Kidney epithelial cell (primary cell): Measurements from ENCODE around the gene DPYSL4. TPM values are rescaled to one million over a fixed set of nuclear protein-coding genes. Genes with fewer than 3 reads are reported as not detected.

Experiments
- DNase-seq: peaks from one replicate; pipeline ENCODE4 v3.0.0-alpha.2; 2010; ENCODE audit warnings: low read depth
- H3K27me3 ChIP-seq: 2 replicates; pipeline ENCODE4 v1.6.0; 2011; ENCODE audit warnings: low read length; ENCODE audit not compliant: control insufficient read depth, insufficient read depth
- H3K36me3 ChIP-seq: 2 replicates; pipeline ENCODE4 v1.5.1; 2011; ENCODE audit warnings: low read length; ENCODE audit not compliant: control insufficient read depth, insufficient read depth
- H3K4me3 ChIP-seq: 2 replicates; pipeline ENCODE4 v1.5.1; 2011; ENCODE audit warnings: low read depth, mild to moderate bottlenecking, control low read depth, low read length
- CTCF ChIP-seq: IDR thresholded peaks from 2 replicates; pipeline ENCODE4 v1.5.1; 2011; ENCODE audit warnings: mild to moderate bottlenecking, moderate library complexity, low read length, control low read depth, inconsistent platforms; ENCODE audit not compliant: insufficient read depth, poor library complexity, severe bottlenecking
- total RNA-seq: library from RNA; depleted of rRNA; stranded (reverse); fragments of >200 nt; gene quantifications from 2 replicates; pipeline ENCODE4 v1.2.3, GENCODE V29; 2015

The DPYSL4 gene
- total RNA-seq, 1 donor from 2014 or later = 15.3 TPM

GRCh38 chr10:132240156-132240555 is 53.4 kb downstream of the DPYSL4 start:
- no peaks in the 10 kb centered on the region for H3K36me3 ChIP-seq
- no peaks in the 10 kb centered on the region for H3K27me3 ChIP-seq
- TF ChIP-seq CTCF = no peak
- no peak overlapping the region for H3K4me3 ChIP-seq
- DNase-seq = no peak

- H3K36me3 ChIP-seq = no peaks in the 10 kb centered on the region
- no peak for DNase-seq
- no peak for TF ChIP-seq CTCF
- H3K4me3 ChIP-seq = no peak overlapping the region
- no peaks in the 10 kb centered on the region for H3K27me3 ChIP-seq
Observed at GRCh38 chr10:132240581-132240980, 53.8 kb downstream of the DPYSL4 start.

GRCh38 chr10:132241086-132241485 is 54.3 kb downstream of the DPYSL4 start:
- TF ChIP-seq CTCF = no peak
- DNase-seq = no peak

GRCh38 chr10:132241496-132241895 is 54.7 kb downstream of the DPYSL4 start:
- DNase-seq = no peak
- TF ChIP-seq CTCF = no peak
- Histone ChIP-seq H3K4me3 (no peak overlapping the region), H3K36me3 (no peaks in the 10 kb centered on the region), H3K27me3 (no peaks in the 10 kb centered on the region)

More at GRCh38 chr10:132241086-132241485, 54.3 kb downstream of the DPYSL4 start:
- H3K36me3 ChIP-seq = no peaks in the 10 kb centered on the region
- H3K4me3 ChIP-seq = no peak overlapping the region
- no peaks in the 10 kb centered on the region for H3K27me3 ChIP-seq

GRCh38 chr10:132242103-132242840 is 55.5 kb downstream of the DPYSL4 start:
- H3K4me3 ChIP-seq = no peak overlapping the region
- DNase-seq = no peak
- H3K27me3 ChIP-seq = no peaks in the 10 kb centered on the region
- no peaks in the 10 kb centered on the region for H3K36me3 ChIP-seq
- no peak for TF ChIP-seq CTCF

GRCh38 chr10:132243141-132243540 is 56.4 kb downstream of the DPYSL4 start:
- no peak for TF ChIP-seq CTCF
- no peak overlapping the region for H3K4me3 ChIP-seq
- DNase-seq = no peak
- H3K36me3 ChIP-seq = no peaks in the 10 kb centered on the region
- H3K27me3 ChIP-seq = no peaks in the 10 kb centered on the region
